ENCODE measurements around the gene KRTAP12-1. TPM values are rescaled to one million over a fixed set of nuclear protein-coding genes. Genes with fewer than 3 reads are reported as not detected.

The KRTAP12-1 gene
- total RNA-seq, 4 donors from 2014 or later = 6.0 to 32.1 TPM; not detected in 2

DNA sequence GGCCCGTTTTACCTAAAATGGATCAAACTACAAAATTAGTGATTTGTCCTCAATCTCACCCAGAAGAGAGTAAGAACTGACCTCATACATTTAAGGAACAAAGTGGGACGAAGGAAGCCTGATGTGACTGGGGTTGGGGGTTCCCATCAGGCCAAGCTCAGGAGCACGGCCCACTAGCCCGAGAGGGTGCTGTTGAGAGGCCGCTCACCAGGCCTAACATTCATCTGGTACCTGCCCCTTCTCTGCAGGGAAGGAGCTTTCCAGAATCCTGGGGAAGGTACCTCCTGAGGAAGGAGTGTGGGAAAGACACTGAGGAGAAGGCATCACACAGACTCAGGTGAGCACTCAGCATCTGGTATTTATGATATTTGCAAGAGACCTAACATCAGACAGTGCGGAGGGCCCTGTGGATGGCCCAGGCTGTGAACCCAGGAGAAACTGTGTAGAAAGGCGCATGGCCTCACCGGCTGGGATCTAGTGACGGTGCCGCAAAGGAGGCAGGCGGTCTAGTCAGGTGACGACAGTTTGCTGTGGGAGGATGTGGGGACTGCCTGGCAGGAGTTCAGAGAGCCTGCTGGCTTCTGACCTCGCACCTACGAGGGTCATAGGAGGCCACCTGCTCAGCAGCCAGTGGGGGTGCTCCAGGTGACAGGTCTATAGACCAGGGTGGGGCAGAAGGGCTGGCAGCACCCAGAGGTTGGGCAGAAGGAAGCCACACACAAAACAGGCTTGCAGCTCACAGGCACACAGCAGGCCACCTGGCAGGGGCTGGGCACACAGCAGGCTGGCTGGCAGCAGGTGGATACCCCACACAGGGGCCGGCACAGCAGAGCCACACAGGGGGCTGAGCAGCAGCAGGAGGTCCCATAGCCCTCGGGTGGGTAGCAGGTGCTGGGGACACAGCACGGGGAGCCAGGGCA, 28.0 kb downstream of the KRTAP12-1 start:
- WGBS = 85% methylated on average over 12 of the region's 17 CpGs
- no peak for DNase-seq (ENCODE audit: low spot score in 2 of 2)
- TF ChIP-seq POLR2A (IDR thresholded peaks at IDR 0.05) = no peak
- TF ChIP-seq, protein P1, sequence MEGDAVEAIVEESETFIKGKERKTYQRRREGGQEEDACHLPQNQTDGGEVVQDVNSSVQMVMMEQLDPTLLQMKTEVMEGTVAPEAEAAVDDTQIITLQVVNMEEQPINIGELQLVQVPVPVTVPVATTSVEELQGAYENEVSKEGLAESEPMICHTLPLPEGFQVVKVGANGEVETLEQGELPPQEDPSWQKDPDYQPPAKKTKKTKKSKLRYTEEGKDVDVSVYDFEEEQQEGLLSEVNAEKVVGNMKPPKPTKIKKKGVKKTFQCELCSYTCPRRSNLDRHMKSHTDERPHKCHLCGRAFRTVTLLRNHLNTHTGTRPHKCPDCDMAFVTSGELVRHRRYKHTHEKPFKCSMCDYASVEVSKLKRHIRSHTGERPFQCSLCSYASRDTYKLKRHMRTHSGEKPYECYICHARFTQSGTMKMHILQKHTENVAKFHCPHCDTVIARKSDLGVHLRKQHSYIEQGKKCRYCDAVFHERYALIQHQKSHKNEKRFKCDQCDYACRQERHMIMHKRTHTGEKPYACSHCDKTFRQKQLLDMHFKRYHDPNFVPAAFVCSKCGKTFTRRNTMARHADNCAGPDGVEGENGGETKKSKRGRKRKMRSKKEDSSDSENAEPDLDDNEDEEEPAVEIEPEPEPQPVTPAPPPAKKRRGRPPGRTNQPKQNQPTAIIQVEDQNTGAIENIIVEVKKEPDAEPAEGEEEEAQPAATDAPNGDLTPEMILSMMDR (IDR thresholded peaks at IDR 0.05) = no peak
- TF ChIP-seq POLR2AphosphoS5 (IDR thresholded peaks at IDR 0.05) = no peak
- no peak for TF ChIP-seq EP300 (IDR thresholded peaks at IDR 0.05)

DNA sequence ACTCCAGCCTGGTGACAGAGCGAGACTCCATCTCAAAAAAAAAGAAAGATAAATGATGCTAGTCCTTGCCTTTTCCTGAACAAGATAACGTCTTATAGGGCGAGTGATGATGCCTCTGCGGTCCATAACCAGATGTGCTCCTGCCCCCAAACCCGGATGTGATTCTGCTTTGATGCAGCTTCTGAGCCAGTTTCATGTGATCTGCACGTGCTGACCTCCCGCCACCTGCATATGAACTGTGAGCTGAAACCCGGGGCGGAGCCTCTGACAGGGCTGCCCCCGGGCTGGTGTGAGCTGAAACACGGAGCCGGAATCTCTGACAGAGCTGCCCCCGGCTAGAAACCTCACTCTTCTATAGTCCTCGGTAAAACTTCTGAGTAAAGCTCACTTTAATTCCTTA, 28.8 kb downstream of the KRTAP12-1 start:
- 58% methylated on average over 14 of the region's 14 CpGs for WGBS
- no peak overlapping the region for H3K4me3 ChIP-seq
- TF ChIP-seq EP300 (IDR thresholded peaks at IDR 0.05) = no peak
- TF ChIP-seq, protein P1 (IDR thresholded peaks at IDR 0.05) = no peak
- no peak for TF ChIP-seq POLR2A (IDR thresholded peaks at IDR 0.05)
- TF ChIP-seq POLR2AphosphoS5 (IDR thresholded peaks at IDR 0.05) = no peak
- H3K27ac ChIP-seq = no peak overlapping the region
- DNase-seq (ENCODE audit: low spot score in 2 of 2) = no peak
- H3K4me1 ChIP-seq = no peaks in the 10 kb centered on the region
- no peaks in the 10 kb centered on the region for H3K36me3 ChIP-seq
- H3K9me3 ChIP-seq = peaks cover 5% of the 10 kb centered on the region
- H3K27me3 ChIP-seq = peaks cover 28% of the 10 kb centered on the region

More for the DNA sequence above, 28.0 kb downstream of the KRTAP12-1 start:
- Histone ChIP-seq H3K4me3 (no peak overlapping the region), H3K27ac (no peak overlapping the region), H3K27me3 (peaks cover 35% of the 10 kb centered on the region), H3K9me3 (peaks cover 5% of the 10 kb centered on the region), H3K36me3 (no peaks in the 10 kb centered on the region), H3K4me1 (no peaks in the 10 kb centered on the region)

DNA sequence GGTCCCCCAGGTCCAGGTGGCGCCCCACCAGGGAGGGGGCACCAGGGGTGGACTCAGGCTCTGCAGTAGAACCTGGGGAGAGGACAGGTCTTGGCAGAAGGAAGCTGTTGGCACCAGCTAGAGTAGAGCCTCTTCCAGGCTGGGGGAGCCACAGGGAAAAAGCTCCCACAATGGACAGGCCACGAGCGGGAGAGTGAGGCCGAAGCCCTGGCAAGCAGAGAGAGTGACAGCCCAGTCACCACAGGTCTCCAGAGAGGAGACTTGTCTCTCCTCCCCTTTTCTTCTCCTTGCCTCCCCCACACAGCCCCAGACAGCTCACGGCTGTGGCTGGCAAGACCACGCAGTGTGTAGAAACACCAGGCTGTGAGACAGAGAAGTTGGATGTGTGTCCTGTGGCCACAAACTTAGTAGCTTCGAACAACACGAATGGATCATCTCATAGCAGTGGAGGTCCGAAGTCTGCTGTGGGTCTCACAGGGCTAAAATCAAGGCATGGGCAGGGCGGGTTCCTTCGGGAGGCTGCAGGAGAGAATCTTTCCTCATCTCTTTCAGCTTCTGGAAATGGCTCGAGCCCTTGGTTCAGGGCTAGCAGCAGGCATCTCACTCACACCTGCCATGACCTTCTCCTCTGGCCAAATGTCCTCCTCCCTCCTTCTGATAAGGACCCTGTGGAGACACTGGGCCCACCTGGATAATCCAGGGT, 30.8 kb downstream of the KRTAP12-1 start:
- 95% methylated on average over 11 of the region's 12 CpGs for WGBS
- Histone ChIP-seq H3K27me3 (peaks cover 41% of the 10 kb centered on the region), H3K27ac (no peak overlapping the region), H3K4me3 (no peak overlapping the region), H3K36me3 (no peaks in the 10 kb centered on the region), H3K9me3 (peaks cover 2% of the 10 kb centered on the region), H3K4me1 (no peaks in the 10 kb centered on the region)
- TF ChIP-seq EP300 (IDR thresholded peaks at IDR 0.05) (no peak), POLR2A (IDR thresholded peaks at IDR 0.05) (no peak), POLR2AphosphoS5 (IDR thresholded peaks at IDR 0.05) (no peak)
- TF ChIP-seq, protein P1 (IDR thresholded peaks at IDR 0.05) = no peak
- no peak for DNase-seq (ENCODE audit: low spot score in 2 of 2)

DNA sequence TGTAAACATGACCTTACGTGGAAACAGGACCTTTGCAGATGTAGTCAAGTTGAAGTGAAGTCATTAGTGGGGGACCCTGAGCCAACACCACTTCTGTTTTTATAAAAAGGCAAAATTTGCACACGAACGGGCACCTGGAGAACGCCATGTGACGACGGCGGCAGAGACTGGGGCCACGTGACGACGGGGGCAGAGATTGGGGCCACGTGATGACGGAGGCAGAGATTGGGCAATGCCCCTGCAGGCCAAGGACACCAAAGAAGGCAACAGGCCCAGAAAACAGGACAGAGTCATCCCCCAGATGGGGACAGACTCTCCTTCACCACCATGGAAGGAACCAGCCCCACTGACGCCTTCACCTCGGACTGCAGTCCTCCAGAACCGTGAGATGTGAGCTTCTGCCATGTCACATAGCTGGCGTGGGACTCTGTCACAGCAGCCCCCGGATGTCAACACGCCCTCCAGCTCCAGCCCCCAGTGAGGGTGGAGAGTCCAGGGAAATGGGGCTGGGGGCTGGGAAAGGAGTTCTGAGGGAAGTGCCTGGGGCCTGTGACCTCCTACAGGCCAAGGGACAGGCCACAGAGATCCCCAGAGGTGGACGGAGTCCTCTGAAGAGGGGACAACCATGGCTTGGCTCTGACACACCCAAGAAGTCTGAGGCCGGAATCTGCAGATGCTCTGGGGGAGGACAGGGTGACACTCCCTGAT, 31.5 kb downstream of the KRTAP12-1 start:
- H3K27ac ChIP-seq = no peak overlapping the region
- H3K4me3 ChIP-seq = no peak overlapping the region
- WGBS = 88% methylated on average over 16 of the region's 20 CpGs
- no peaks in the 10 kb centered on the region for H3K9me3 ChIP-seq
- H3K27me3 ChIP-seq = peaks cover 41% of the 10 kb centered on the region
- no peak for DNase-seq (ENCODE audit: low spot score in 2 of 2)
- no peaks in the 10 kb centered on the region for H3K36me3 ChIP-seq
- no peak for TF ChIP-seq POLR2AphosphoS5 (IDR thresholded peaks at IDR 0.05)
- no peak for TF ChIP-seq POLR2A (IDR thresholded peaks at IDR 0.05)
- TF ChIP-seq, protein P1 (IDR thresholded peaks at IDR 0.05) = no peak
- TF ChIP-seq EP300 (IDR thresholded peaks at IDR 0.05) = no peak
- H3K4me1 ChIP-seq = no peaks in the 10 kb centered on the region

Data from suprapubic skin (tissue), 4 donors.